ENCODE data around the gene KDM5B. TPM values are rescaled to one million over a fixed set of nuclear protein-coding genes. Genes with fewer than 3 reads are reported as not detected.

KDM5B gene
- total and polyA plus RNA-seq, 2 experiments from 2014 or later = 175 to 202 TPM

DNA sequence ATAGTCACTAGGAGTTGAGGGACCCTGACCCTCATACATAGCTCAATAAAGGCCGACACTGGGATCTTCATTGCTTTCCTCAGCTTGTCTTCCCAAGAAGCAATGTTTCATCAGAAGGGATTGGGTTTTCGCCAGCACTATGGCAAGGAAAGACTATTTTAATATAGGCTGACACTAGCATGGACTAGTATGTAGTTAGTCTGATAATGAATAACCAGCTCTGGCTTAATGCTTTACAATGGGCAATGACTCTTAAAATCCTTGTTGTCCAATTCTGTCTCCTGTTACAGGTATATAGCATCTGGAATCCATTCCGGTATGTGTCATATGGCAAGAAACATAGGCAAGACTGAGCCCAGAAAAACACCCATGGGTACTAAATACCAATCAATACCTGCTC lies 82.7 kb downstream of the KDM5B start:
- Histone ChIP-seq H3K27me3 (ENCODE audit: insufficient read depth) (no peaks in the 10 kb centered on the region), H4K20me1 (replicated peaks; ENCODE audit: insufficient read depth) (peaks cover 12% of the 10 kb centered on the region; the same call in 1 of the 2 replicates), H3K79me2 (replicated peaks; ENCODE audit: insufficient read depth) (no peaks in the 10 kb centered on the region), H2AFZ (no peak overlapping the region), H3K4me3 (no peak overlapping the region), H3K4me2 (no peak overlapping the region), H3K36me3 (ENCODE audit: insufficient read depth) (peaks cover 48% of the 10 kb centered on the region), H3K9me2 (ENCODE audit: insufficient read depth) (no peaks in the 10 kb centered on the region), H3K4me1 (ENCODE audit: insufficient read depth) (no peaks in the 10 kb centered on the region), H3K27ac (ENCODE audit: low read depth) (no peak overlapping the region), H3F3A (replicated peaks; ENCODE audit: low read depth) (peaks cover 24% of the 10 kb centered on the region)
- no peak for ATAC-seq
- TF ChIP-seq ZNF114 (CRISPR knock-in tag; IDR thresholded peaks at IDR 0.05) (no peak), EZH2 (IDR thresholded peaks at IDR 0.05; ENCODE audit: low read depth, unreplicated experiment) (no peak), STAT1 (IDR thresholded peaks at IDR 0.05; ENCODE audit: unreplicated experiment) (no peak), CREB1 (CRISPR knock-in tag; IDR thresholded peaks at IDR 0.05; ENCODE audit: low read depth) (no peak), NANOG (IDR thresholded peaks at IDR 0.05; ENCODE audit: borderline replicate concordance) (no peak), POLR2AphosphoS5 (IDR thresholded peaks at IDR 0.05; ENCODE audit: low read depth) (no peak), JUNB (IDR thresholded peaks at IDR 0.05; ENCODE audit: unreplicated experiment) (no peak), ZNF462 (CRISPR knock-in tag; IDR thresholded peaks at IDR 0.05) (no peak), ZNF331 (CRISPR knock-in tag; IDR thresholded peaks at IDR 0.05; ENCODE audit: low read depth) (no peak)
- TF ChIP-seq, protein P1, sequence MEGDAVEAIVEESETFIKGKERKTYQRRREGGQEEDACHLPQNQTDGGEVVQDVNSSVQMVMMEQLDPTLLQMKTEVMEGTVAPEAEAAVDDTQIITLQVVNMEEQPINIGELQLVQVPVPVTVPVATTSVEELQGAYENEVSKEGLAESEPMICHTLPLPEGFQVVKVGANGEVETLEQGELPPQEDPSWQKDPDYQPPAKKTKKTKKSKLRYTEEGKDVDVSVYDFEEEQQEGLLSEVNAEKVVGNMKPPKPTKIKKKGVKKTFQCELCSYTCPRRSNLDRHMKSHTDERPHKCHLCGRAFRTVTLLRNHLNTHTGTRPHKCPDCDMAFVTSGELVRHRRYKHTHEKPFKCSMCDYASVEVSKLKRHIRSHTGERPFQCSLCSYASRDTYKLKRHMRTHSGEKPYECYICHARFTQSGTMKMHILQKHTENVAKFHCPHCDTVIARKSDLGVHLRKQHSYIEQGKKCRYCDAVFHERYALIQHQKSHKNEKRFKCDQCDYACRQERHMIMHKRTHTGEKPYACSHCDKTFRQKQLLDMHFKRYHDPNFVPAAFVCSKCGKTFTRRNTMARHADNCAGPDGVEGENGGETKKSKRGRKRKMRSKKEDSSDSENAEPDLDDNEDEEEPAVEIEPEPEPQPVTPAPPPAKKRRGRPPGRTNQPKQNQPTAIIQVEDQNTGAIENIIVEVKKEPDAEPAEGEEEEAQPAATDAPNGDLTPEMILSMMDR (conservative IDR thresholded peaks at IDR 0.05; ENCODE audit: low read depth in 2 of 2) = no peak
- TF ChIP-seq, protein P2, sequence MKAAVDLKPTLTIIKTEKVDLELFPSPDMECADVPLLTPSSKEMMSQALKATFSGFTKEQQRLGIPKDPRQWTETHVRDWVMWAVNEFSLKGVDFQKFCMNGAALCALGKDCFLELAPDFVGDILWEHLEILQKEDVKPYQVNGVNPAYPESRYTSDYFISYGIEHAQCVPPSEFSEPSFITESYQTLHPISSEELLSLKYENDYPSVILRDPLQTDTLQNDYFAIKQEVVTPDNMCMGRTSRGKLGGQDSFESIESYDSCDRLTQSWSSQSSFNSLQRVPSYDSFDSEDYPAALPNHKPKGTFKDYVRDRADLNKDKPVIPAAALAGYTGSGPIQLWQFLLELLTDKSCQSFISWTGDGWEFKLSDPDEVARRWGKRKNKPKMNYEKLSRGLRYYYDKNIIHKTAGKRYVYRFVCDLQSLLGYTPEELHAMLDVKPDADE (IDR thresholded peaks at IDR 0.05) = no peak
- TF ChIP-seq, protein P3, sequence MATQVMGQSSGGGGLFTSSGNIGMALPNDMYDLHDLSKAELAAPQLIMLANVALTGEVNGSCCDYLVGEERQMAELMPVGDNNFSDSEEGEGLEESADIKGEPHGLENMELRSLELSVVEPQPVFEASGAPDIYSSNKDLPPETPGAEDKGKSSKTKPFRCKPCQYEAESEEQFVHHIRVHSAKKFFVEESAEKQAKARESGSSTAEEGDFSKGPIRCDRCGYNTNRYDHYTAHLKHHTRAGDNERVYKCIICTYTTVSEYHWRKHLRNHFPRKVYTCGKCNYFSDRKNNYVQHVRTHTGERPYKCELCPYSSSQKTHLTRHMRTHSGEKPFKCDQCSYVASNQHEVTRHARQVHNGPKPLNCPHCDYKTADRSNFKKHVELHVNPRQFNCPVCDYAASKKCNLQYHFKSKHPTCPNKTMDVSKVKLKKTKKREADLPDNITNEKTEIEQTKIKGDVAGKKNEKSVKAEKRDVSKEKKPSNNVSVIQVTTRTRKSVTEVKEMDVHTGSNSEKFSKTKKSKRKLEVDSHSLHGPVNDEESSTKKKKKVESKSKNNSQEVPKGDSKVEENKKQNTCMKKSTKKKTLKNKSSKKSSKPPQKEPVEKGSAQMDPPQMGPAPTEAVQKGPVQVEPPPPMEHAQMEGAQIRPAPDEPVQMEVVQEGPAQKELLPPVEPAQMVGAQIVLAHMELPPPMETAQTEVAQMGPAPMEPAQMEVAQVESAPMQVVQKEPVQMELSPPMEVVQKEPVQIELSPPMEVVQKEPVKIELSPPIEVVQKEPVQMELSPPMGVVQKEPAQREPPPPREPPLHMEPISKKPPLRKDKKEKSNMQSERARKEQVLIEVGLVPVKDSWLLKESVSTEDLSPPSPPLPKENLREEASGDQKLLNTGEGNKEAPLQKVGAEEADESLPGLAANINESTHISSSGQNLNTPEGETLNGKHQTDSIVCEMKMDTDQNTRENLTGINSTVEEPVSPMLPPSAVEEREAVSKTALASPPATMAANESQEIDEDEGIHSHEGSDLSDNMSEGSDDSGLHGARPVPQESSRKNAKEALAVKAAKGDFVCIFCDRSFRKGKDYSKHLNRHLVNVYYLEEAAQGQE (IDR thresholded peaks at IDR 0.05; ENCODE audit: unreplicated experiment) = no peak
- Mint-ChIP-seq H3K9me3 (no peaks in the 10 kb centered on the region), H3K27ac (no peak overlapping the region), H3K36me3 (ENCODE audit: low read depth) (peaks cover 53% of the 10 kb centered on the region), H3K27me3 (ENCODE audit: insufficient read depth, low read depth, poor library complexity) (peaks cover 14% of the 10 kb centered on the region), H3K4me1 (no peaks in the 10 kb centered on the region), H3K4me3 (no peak overlapping the region)
- DNase-seq (ENCODE audit: low spot score) = no peak
